SU-DHL-6 (cell line): ENCODE results near the gene HPS5.

Experiments
- H2AFZ ChIP-seq: fragments of 200-600 bp; sonication (generic); 2 replicates; pipeline ENCODE4 v1.6.1; 2014; ENCODE audit warnings: low read depth, mild to moderate bottlenecking, moderate library complexity, mixed read lengths, antibody characterized with exemption, low read length; ENCODE audit not compliant: severe bottlenecking
- H3F3A ChIP-seq: fragments of 200-600 bp; shearing (Covaris generic); 2 replicates; pipeline ENCODE4 v1.6.0; 2016; ENCODE audit warnings: antibody characterized with exemption, mild to moderate bottlenecking; ENCODE audit not compliant: insufficient read depth
- H3K27ac ChIP-seq: fragments of 200-600 bp; sonication (generic); 2 replicates; pipeline ENCODE4 v1.5.1; 2016; ENCODE audit warnings: low read depth, mild to moderate bottlenecking, low read length, moderate library complexity, mixed read lengths
- H3K27me3 ChIP-seq: fragments of 200-600 bp; sonication (generic), shearing (Covaris generic); 2 replicates; pipeline ENCODE4 v1.6.0; 2014; ENCODE audit warnings: mild to moderate bottlenecking, low read length
- H3K36me3 ChIP-seq: fragments of 200-600 bp; sonication (generic); 2 replicates; pipeline ENCODE4 v1.6.1; 2014; ENCODE audit warnings: mild to moderate bottlenecking, low read length, mixed read lengths
- H3K4me2 ChIP-seq: fragments of 300-600, 200-600 bp; shearing (Covaris generic), sonication (generic); 2 replicates; pipeline ENCODE4 v1.6.0; 2014; ENCODE audit warnings: low read length, low read depth, mild to moderate bottlenecking; ENCODE audit not compliant: poor library complexity, severe bottlenecking
- H3K4me3 ChIP-seq: fragments of 200-600 bp; sonication (generic); 2 replicates; pipeline ENCODE4 v1.5.1; 2014; ENCODE audit warnings: antibody characterized with exemption, low read length, mild to moderate bottlenecking, mixed read lengths; ENCODE audit not compliant: insufficient read depth, poor library complexity, severe bottlenecking
- H3K79me2 ChIP-seq: fragments of 200-600 bp; sonication (generic); 2 replicates; pipeline ENCODE4 v1.6.1; 2014; ENCODE audit warnings: mild to moderate bottlenecking, low read length, moderate library complexity; ENCODE audit not compliant: insufficient read depth
- H3K9ac ChIP-seq: fragments of 200-600 bp; sonication (generic); 2 replicates; pipeline ENCODE4 v1.7.0; 2014; ENCODE audit warnings: mild to moderate bottlenecking, low read length
- H3K9me2 ChIP-seq: fragments of 200-600 bp; sonication (generic); replicated peaks from 2 replicates; pipeline ENCODE4 v1.6.1; 2014; ENCODE audit warnings: low read length; ENCODE audit not compliant: insufficient read depth
- H3K9me3 ChIP-seq: fragments of 200-600 bp; sonication (generic); 2 replicates; pipeline ENCODE4 v1.6.1; 2014; ENCODE audit warnings: low read length, mixed read lengths; ENCODE audit not compliant: insufficient read depth
- H4K20me1 ChIP-seq: fragments of 200-600 bp; sonication (generic); 2 replicates; pipeline ENCODE4 v1.6.1; 2014; ENCODE audit warnings: low read depth, mild to moderate bottlenecking, antibody characterized with exemption, low read length, moderate library complexity, mixed read lengths
- CTCF ChIP-seq: fragments of 200-600 bp; sonication (generic); IDR thresholded peaks from one replicate; pipeline ENCODE4 v1.5.1; 2017; ENCODE audit warnings: antibody characterized with exemption, mild to moderate bottlenecking, low read length, moderate library complexity; ENCODE audit not compliant: insufficient read depth, poor library complexity, severe bottlenecking
- EZH2phosphoT487 ChIP-seq: fragments of 200-600 bp; sonication (generic), shearing (Covaris generic); conservative IDR thresholded peaks from 2 replicates; pipeline ENCODE4 v1.6.1; 2018; ENCODE audit warnings: mild to moderate bottlenecking, antibody characterized with exemption, low read length, moderate library complexity, mixed read lengths

Gene HPS5

GRCh38 chr11:18315893-18316292, 6.0 kb downstream of the HPS5 start:
- H3K9me2 ChIP-seq: no peaks in the 10 kb centered on the region
- no peak overlapping the region for H3K4me2 ChIP-seq
- H3F3A ChIP-seq: peaks cover 14% of the 10 kb centered on the region; the same call in 1 of the 2 replicates
- H3K27me3 ChIP-seq: no peaks in the 10 kb centered on the region
- H3K4me3 ChIP-seq: no peak overlapping the region
- no peak overlapping the region for H3K9ac ChIP-seq
- H3K36me3 ChIP-seq: peaks cover 15% of the 10 kb centered on the region
- H3K79me2 ChIP-seq: peaks cover 82% of the 10 kb centered on the region
- H3K27ac ChIP-seq: no peak overlapping the region
- no peak overlapping the region for H2AFZ ChIP-seq
- no peaks in the 10 kb centered on the region for H3K9me3 ChIP-seq
- no peaks in the 10 kb centered on the region for H4K20me1 ChIP-seq
- no peak for TF ChIP-seq CTCF
- TF ChIP-seq EZH2phosphoT487: no peak

- H2AFZ ChIP-seq: no peak overlapping the region
- H3F3A ChIP-seq: peaks cover 15% of the 10 kb centered on the region; the same call in 1 of the 2 replicates
- H3K9ac ChIP-seq: no peak overlapping the region
- no peaks in the 10 kb centered on the region for H3K9me2 ChIP-seq
- TF ChIP-seq EZH2phosphoT487 (no peak), CTCF (no peak)
- no peaks in the 10 kb centered on the region for H4K20me1 ChIP-seq
- no peak overlapping the region for H3K27ac ChIP-seq
- no peaks in the 10 kb centered on the region for H3K9me3 ChIP-seq
- no peaks in the 10 kb centered on the region for H3K27me3 ChIP-seq
- no peak overlapping the region for H3K4me2 ChIP-seq
- no peak overlapping the region for H3K4me3 ChIP-seq
- H3K36me3 ChIP-seq: peaks cover 23% of the 10 kb centered on the region
- H3K79me2 ChIP-seq: peaks cover 73% of the 10 kb centered on the region
Observed at GRCh38 chr11:18314784-18315523, 7.0 kb downstream of the HPS5 start.

GRCh38 chr11:18313965-18314763, 7.8 kb downstream of the HPS5 start:
- Histone ChIP-seq H3K27ac (no peak overlapping the region), H3K9me3 (no peaks in the 10 kb centered on the region), H3K4me2 (no peak overlapping the region), H4K20me1 (no peaks in the 10 kb centered on the region), H3K27me3 (no peaks in the 10 kb centered on the region), H3K4me3 (no peak overlapping the region), H3F3A (peaks cover 15% of the 10 kb centered on the region; the same call in 1 of the 2 replicates), H3K9me2 (no peaks in the 10 kb centered on the region), H2AFZ (no peak overlapping the region), H3K36me3 (peaks cover 28% of the 10 kb centered on the region), H3K79me2 (peaks cover 65% of the 10 kb centered on the region), H3K9ac (no peak overlapping the region)
- TF ChIP-seq CTCF: no peak
- no peak for TF ChIP-seq EZH2phosphoT487
